NCI-H2227 (cell line): ENCODE data around the gene PEAK1.
"Not testable (repeated sequence)": the region's sequence is repeated elsewhere in the genome, so short reads cannot be mapped to it uniquely, and the experiment has no call there.

Experiments
- DNase-seq: peaks from one replicate; lab custom pipeline; 2025; ENCODE audit not compliant: unreplicated experiment; lab: John Stamatoyannopoulos, UW

Gene PEAK1

GRCh38 chr15:77312523-77312922 is 107.4 kb downstream of the PEAK1 start:
- DNase-seq, result no peak

DNA sequence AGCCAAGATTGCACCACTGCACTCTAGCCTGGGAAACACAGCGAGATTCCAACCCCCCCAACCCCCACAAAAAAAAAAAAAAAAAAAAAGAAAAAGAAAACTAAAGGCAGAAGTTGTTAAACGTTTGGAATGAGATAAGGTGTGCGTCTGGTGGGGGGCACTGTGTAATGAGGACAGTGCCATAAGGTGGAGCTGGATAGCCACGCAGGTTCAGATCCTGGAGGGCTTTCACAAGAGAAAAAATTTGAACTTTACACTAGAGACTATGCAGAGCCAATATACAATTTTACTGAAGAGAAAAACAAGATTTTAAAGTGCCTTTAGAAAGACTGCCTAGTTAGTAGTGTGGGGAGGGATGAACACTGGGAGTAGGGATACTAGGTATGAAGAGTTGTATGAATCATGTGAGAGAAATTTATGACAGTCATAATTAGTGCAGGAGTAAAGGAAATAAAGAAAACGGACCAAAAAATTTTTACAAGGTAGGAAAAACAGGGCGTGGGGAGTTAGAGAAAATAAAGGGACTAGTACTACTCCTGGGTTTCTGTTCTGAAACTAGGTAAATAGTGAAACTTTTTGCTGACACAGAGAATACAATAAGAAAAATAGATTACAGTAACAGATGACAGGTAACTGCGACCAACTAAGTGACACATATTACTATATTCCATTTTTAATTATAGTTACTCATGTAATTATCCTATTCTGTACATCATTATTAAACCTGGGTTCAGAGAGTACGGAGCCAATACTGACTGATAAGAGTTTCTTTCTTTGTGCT is 108.1 kb downstream of the PEAK1 start:
- DNase-seq, result no peak

DNA sequence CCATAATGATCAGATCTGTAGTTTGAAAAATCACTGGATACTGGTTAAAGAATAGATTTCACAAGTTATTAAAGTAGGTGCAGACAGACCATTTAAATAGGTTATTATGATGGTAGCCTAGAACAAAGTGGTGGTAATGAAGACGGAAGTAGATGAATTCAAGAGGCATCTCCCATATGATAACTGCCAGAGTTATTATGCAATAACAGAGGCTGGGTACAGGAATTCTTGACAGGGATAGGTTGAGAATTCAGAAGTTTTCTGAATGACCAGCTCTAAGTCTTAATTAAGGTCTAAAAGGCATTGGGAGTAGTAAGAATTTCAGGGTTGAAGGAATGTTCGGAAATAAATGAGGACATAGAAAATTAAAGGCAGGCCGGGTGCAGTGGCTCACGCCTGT is 108.9 kb downstream of the PEAK1 start:
- DNase-seq, result no peak

GRCh38 chr15:77309392-77309791 is 110.5 kb downstream of the PEAK1 start:
- no peak for DNase-seq

GRCh38 chr15:77305953-77306352 is 114.0 kb downstream of the PEAK1 start:
- DNase-seq, result no peak

GRCh38 chr15:77296773-77297337 is 123.0 kb downstream of the PEAK1 start:
- DNase-seq, result no peak

GRCh38 chr15:77295446-77295845 is 124.5 kb downstream of the PEAK1 start:
- no peak for DNase-seq

GRCh38 chr15:77292969-77293558 is 126.8 kb downstream of the PEAK1 start:
- no peak for DNase-seq

- DNase-seq, result no peak
Observed at GRCh38 chr15:77291107-77291506, 128.8 kb downstream of the PEAK1 start.

GRCh38 chr15:77287385-77287784 is 132.5 kb downstream of the PEAK1 start:
- DNase-seq, result no peak

DNA sequence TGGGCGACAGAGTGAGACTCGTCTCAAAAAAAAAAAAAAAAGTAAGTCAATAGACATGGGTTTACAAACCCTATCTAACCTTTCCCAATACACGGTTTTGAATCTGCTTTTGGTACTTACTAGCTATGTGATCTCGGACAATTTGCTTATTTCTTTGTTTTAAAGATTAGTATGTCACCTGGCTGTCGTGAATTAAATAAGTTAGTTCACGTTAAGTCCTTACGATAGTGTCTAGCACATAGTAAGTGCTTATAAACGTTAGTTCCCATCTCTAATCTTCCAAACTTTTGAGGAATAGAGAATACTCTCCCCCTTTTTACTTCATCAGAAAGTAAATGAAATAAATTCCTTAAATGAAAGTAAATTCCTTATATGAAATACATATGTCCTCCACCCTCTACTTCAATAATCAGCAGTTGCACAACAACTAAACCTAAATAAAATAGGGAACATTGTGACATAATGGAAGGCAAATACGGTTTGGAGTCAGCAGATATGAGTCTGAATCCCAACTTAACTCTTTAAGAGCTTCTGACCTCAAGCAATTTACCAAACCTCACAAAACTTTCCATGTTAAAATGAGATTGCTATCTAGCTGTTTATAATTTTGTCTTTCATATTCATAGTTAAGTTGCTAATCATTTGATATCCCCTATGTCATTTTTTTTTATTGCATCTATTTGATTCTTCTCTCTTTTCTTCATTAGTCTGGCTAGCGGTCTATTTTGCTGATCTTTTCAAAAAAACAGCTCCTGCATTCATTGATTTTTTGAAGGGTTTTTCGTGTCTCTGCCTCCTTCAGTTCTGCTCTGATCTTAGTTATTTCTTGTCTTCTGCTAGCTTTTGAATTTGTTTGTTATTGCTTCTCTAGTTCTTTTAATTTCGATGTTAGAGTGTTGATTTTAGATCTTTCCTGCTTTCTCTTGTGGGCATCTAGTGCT is 134.6 kb downstream of the PEAK1 start:
- DNase-seq, result no peak

- DNase-seq, result no peak
Observed at GRCh38 chr15:77282333-77282732, 137.6 kb downstream of the PEAK1 start.

GRCh38 chr15:77276943-77277342 is 143.0 kb downstream of the PEAK1 start:
- no peak for DNase-seq

DNA sequence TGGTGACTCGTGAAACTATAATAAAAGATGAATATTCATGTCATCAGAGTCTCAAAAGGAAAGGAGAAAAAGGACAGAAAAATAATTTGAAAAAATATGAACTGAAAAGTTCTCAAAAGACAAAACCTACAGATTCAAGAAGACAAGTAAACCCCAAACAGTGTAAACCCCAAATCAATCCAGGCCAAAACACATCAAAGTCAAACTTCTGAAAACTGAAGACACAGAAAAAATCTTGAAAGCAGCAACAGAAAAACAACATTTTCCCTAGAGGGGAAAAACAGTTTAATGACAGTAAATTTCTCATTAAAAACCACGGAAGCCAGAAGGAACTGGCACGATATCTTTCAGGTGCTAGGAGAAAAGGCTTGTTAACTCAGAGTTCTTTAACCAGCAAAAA is 143.8 kb downstream of the PEAK1 start:
- DNase-seq, result no peak

DNA sequence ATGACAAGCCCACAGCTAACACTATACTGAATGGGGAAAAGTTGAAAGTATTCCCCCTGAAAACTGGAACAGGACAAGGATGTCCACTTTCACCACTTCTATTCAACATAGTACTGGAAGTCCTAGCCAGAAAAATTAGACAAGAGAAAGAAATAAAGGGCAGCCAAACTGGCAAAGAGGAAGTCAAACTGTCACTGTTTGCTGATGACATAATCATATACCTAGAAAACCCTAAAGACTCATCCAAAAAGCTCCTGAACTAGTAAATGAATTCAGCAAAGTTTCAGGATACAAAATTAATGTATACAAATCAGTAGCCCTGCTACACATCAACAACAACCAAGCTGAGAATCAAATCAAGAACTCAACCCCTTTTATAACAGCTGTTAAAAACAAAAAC is 146.8 kb downstream of the PEAK1 start:
- not testable (repeated sequence) for DNase-seq

GRCh38 chr15:77266708-77267386 is 153.1 kb downstream of the PEAK1 start:
- DNase-seq, result no peak

GRCh38 chr15:77255385-77255784 is 164.5 kb downstream of the PEAK1 start:
- no peak for DNase-seq

DNA sequence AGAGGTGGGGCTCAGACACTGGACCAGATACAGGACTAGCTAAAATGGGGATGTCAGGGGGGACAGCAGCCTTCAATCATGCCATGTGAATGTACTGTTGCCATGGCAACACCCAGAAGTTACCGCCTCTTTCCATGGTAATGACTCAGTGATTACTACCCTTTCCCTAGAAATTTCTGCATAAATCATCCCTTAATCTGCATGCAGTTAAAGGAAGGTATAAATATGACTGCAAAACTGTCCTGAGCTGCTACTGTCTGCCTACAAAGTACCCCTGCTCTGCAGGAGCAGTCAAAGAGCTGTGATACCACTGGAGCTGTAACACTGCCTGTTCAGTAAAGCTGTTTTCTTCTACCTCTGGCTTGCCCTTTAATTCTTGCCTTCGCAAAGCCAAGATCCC is 168.2 kb downstream of the PEAK1 start:
- no peak for DNase-seq

- no peak for DNase-seq
Observed at GRCh38 chr15:77247116-77247515, 172.8 kb downstream of the PEAK1 start.

GRCh38 chr15:77243716-77244401 is 176.0 kb downstream of the PEAK1 start:
- no peak for DNase-seq
